HG03460 (cell line): ENCODE results near the gene ATP1B3.
"Not testable (repeated sequence)": the region's sequence is repeated elsewhere in the genome, so short reads cannot be mapped to it uniquely, and the experiment has no call there.

Experiments used
- ATAC-seq: cut with Tn5 transposase; IDR thresholded peaks from one replicate; pipeline ENCODE4 v1.9.1; 2021; ENCODE audit not compliant: unreplicated experiment

ATP1B3 gene

GRCh38 chr3:141876381-141876890, at the start of gene ATP1B3:
Gene ATP1B3 (plus strand): TSS chr3:141876643. CDS start chr3:141876802, 159 bp downstream.
- ATAC-seq: peak; percentile 70

GRCh38 chr3:141828487-141828886, 48.0 kb upstream of the ATP1B3 start:
- ATAC-seq: no peak

- ATAC-seq: no peak
Measured at GRCh38 chr3:141828890-141829289, 47.6 kb upstream of the ATP1B3 start.

- no peak for ATAC-seq
Measured at GRCh38 chr3:141830508-141830907, 45.9 kb upstream of the ATP1B3 start.

DNA sequence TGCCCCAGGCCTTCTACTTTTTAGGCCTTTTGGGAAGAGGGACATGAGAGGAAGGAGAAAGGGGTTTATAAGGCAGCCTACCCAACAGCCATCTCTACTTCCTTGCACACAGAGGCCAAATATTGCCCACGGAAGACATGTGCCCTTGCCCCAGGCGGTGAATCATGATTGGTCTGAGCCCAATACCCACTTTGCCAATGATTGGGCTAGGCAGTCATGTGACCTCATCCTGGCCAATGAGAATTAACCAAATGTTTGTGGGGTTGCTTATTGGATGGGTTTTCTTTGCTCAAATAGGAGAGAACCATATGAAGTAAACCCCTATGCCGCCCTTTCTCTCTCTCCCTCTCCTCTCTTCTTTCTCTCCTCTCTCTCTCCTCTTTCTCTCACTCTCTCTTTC, 42.2 kb upstream of the ATP1B3 start:
- no peak for ATAC-seq

DNA sequence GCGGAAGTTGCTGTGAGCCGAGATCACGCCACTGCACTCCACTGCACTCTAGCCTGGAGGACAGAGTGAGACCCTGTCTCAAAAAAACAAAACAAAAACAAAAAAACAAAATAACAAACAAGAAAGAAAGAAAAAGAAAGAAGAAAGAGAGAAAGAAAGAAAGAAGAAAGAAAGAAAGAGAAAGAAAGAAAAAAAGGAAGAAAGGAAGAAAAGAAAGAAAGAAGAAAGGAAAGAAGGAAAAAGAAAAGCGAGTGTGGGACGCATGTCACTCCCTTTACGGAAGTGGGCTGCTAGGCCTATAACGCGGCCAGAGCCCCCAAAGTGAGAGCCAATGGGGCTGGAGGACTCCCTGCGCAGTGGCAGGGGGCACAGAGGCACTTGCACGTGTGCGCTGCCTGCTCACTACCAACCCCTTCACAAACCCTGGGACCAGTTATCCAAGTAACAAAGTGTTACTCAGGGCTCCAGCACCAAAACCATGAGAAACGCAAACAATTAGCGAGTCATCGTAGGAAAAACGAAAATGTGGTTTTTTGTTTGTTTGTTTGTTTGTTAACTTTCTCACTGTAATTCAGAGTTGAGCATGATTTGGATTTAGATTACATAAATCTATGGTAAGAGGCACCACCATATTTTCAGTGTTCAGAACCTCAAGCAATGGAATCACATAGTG, 40.8 kb upstream of the ATP1B3 start:
- no peak for ATAC-seq

GRCh38 chr3:141839389-141839788, 37.1 kb upstream of the ATP1B3 start:
- ATAC-seq: no peak

DNA sequence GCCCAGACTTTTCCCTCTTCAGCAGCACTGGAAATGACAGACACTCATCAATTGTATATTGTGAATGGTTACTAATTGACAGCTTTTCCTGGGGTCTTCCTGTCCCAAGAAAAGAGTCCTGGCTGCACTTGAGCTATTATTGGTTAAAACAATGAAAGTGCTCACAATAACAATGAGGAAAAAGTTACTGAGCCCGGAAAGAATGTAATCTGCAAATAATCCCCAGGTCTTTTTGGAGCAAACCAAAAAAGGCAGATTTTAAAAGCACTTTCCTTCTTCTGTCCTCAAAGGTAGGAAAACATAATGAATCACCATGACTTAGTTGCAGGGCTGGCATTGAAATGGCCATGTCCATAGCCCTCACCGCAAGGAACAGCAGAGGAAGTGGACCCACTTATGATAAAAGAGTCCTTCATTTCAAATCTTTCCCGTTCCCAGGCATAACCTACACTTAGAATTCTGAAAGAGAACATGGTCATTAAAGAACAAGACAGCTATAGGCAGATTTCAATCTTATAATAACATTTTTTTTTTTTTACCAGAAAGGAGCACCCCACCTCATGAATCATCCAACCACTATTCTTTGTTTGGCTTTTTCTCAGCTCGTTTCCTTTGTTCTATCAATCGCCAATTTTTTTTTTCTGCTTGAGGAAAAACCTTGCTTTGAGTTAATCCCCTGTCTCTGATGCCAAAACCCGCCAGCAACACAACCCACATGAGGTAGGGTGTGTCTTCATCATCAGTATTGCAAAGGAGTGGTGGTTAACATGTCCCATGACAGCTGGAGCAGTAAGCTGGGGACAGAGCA, 35.5 kb upstream of the ATP1B3 start:
- ATAC-seq: no peak

DNA sequence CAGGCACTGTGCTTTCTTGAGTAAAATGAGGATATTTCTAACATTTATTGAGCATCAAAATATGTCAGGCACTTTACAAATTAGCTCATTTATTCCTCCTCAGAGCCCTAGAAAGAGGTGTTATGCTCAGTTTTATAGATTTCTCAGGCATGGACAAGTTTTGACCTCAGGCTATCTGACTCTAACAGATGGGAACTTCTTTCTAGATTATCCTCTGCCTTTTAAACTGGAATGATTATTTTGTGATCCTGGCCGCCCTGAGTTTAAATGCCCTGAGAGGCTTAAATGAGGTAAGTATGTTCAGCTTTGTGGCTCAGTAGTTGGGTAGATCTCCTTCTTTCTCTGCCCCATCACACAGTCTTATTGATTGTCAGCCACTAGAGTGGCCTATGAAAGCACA, 32.3 kb upstream of the ATP1B3 start:
- ATAC-seq: no peak

GRCh38 chr3:141844812-141845211, 31.6 kb upstream of the ATP1B3 start:
- ATAC-seq: no peak

GRCh38 chr3:141845407-141846049, 30.9 kb upstream of the ATP1B3 start:
- ATAC-seq: no peak

- no peak for ATAC-seq
Measured at GRCh38 chr3:141846050-141846433, 30.4 kb upstream of the ATP1B3 start.

- ATAC-seq: not testable (repeated sequence)
Measured at GRCh38 chr3:141848159-141848748, 28.2 kb upstream of the ATP1B3 start.

GRCh38 chr3:141849056-141849815, 27.2 kb upstream of the ATP1B3 start:
- no peak for ATAC-seq

DNA sequence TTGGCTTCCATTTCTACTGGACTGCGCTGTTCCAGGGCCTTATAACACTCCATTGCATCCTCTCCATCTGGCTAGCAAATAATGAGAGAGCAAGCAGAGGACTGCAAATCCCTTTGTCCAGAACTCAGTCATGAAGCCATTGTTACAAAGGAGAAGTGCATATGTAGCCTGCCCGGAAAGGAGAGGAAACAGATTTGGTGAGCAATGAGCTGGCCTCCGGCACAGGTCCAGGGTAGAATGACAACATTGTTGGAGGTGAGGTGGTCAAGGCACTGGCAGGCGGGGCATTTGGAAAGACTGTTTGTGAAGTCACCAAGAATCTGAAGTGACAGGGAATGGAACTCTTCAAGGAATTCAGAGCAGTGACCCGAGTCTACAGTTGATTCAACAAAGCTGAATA, 25.0 kb upstream of the ATP1B3 start:
- ATAC-seq: no peak

DNA sequence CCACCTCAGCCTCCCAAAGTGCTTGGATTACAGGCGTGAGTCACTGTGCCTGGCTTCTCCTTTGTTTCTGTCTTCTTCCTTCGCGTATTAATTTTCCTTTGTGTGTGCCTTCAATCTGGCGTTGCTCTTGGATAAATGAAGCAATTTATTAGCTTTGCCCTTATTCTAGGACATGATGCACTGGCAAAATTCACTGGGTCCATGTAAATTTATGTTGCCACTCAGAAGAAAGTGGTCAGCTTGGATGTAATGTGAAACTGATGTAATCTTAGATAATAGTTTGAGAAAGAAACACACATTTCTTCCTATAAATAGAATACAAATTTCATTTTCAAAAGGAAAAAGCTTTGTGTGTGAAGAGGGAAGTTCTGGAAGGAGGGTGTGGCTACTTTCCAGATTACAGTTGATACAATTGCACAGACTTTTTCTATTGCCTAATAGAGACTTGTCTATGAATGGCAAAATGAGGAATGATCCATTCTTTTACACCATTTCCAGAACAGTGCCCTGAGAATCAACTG, 23.3 kb upstream of the ATP1B3 start:
- ATAC-seq: no peak

GRCh38 chr3:141853629-141854168, 22.7 kb upstream of the ATP1B3 start:
- no peak for ATAC-seq

DNA sequence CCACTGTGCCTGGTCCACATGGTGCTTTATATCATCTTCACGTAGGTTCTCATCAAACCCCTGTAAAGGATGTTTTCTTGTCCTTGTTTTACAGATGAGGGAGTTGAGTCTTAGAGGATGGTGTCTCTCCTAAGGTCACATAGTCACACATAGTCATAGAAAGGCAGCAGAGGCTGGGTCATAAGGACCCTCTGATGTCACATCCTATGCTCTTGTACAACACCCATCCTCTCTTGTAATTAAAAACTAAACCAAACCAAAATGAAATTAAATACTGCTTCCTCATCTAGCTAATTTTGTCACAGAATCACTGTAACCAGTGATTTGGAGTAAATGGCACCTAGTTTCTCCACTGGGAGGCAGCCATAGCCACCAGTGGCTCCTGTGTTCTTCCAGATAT, 21.8 kb upstream of the ATP1B3 start:
- ATAC-seq: no peak

GRCh38 chr3:141858312-141858711, 18.1 kb upstream of the ATP1B3 start:
- ATAC-seq: no peak

GRCh38 chr3:141859651-141860050, 16.8 kb upstream of the ATP1B3 start:
- no peak for ATAC-seq
